ENCODE results near the gene CEP128.

The CEP128 gene

DNA sequence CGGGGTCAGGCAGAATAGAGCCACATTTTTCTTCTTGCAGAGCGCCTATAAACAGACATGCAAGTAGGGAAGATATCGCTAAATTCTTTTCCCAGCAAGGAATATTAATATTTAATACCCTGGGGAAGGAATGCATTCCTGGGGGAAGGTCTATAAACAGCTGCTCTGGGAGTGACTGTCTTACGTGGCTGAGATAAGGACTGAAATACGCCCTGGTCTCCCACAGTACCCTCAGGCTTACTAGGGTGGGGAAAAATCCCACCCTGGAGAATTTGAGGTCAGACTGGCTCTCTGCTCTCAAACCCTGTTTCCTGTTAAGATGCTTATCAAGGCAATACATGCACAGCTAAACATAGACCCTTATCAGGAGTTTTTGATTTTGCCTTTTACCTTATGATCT lies 262.3 kb downstream of the CEP128 start:
- no peak overlapping the region for H3K27ac ChIP-seq (ENCODE audit: low read depth, low read length)
- peaks cover 27% of the 10 kb centered on the region for H3K9me3 ChIP-seq (ENCODE audit: control insufficient read depth, insufficient read depth, low read depth, low read length)
- H3K9ac ChIP-seq (ENCODE audit: low read length): no peak overlapping the region
- no peak overlapping the region for H3K4me3 ChIP-seq (ENCODE audit: low read depth, low read length)
- no peaks in the 10 kb centered on the region for H3K4me1 ChIP-seq (ENCODE audit: control insufficient read depth, insufficient read depth, low read length)
- H3K27me3 ChIP-seq (ENCODE audit: control insufficient read depth, insufficient read depth, low read length): no peaks in the 10 kb centered on the region
- no peaks in the 10 kb centered on the region for H3K36me3 ChIP-seq (ENCODE audit: control insufficient read depth, insufficient read depth, low read length)

DNA sequence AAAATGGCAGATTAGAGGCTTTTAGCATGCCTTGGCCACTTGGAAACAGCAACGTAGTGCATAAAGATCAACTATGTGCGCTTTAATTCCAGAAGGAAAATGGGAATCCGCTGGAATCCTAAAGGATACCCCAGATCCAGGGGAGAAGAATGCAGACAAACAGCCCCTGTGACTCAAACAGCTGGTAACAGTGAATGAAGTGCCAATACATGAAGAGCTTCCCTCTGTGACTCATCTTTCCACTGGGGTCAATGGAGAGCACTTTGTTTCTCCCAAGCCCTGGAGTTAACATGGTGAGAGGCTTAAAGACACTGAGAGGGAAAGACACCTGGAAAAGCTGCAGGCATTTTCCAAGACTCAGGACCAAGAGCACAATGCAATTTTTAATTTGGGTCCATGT lies 263.1 kb downstream of the CEP128 start:
- peaks cover 27% of the 10 kb centered on the region for H3K9me3 ChIP-seq (ENCODE audit: control insufficient read depth, insufficient read depth, low read depth, low read length)

DNA sequence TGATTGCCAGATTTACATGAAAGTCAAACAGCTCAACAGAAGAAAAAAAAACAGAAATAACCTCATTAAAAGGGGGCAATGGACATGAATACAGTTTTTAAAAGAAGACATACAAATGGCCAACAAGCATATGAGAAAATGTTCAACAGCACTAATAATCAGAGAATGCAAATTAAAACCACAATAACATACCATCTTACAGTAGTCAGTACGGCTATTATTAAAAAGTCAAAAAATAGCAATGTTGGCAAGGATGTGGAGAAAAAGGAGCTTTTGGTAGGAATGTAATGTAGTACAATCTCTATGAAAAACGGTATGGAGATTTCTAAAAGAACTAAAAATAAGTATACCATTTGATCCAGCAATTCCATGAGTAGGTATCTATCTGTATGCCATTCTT lies 272.1 kb downstream of the CEP128 start:
- H3K27ac ChIP-seq (ENCODE audit: low read depth, low read length): no peak overlapping the region
- H3K4me1 ChIP-seq (ENCODE audit: control insufficient read depth, insufficient read depth, low read length): peaks cover 7% of the 10 kb centered on the region; the same call in 1 of the 2 replicates
- no peaks in the 10 kb centered on the region for H3K36me3 ChIP-seq (ENCODE audit: control insufficient read depth, insufficient read depth, low read length)

More for the DNA sequence above, 263.1 kb downstream of the CEP128 start:
- Histone ChIP-seq H3K4me1 (ENCODE audit: control insufficient read depth, insufficient read depth, low read length) (no peaks in the 10 kb centered on the region), H3K27me3 (ENCODE audit: control insufficient read depth, insufficient read depth, low read length) (no peaks in the 10 kb centered on the region), H3K9ac (ENCODE audit: low read length) (no peak overlapping the region), H3K36me3 (ENCODE audit: control insufficient read depth, insufficient read depth, low read length) (no peaks in the 10 kb centered on the region), H3K4me3 (ENCODE audit: low read depth, low read length) (no peak overlapping the region), H3K27ac (ENCODE audit: low read depth, low read length) (no peak overlapping the region)

DNA sequence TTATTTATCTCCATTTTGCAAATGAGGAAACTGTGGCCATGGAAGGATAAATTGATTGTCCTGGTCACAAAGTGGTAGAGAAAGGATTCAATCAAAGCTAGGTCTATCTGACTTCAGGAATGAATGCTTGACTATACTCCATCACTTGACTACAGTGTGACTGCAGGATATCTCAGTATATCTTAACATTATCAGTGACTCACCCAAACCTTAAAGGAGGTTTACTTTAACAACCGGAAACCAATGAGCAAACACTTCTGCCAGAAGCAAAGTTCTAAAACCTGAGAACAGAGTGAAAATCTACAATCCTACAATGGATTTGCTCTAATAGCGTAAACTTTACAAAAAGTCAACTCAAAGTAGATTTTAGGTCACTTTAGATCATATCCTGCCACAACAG lies 277.0 kb downstream of the CEP128 start:
- Histone ChIP-seq H3K9ac (ENCODE audit: low read length) (no peak overlapping the region), H3K36me3 (ENCODE audit: control insufficient read depth, insufficient read depth, low read length) (no peaks in the 10 kb centered on the region), H3K27me3 (ENCODE audit: control insufficient read depth, insufficient read depth, low read length) (no peaks in the 10 kb centered on the region), H3K4me1 (ENCODE audit: control insufficient read depth, insufficient read depth, low read length) (peaks cover 12% of the 10 kb centered on the region; the same call in 1 of the 2 replicates), H3K27ac (ENCODE audit: low read depth, low read length) (peak overlapping the region; percentile 1; the same call in 1 of the 2 replicates), H3K4me3 (ENCODE audit: low read depth, low read length) (no peak overlapping the region), H3K9me3 (ENCODE audit: control insufficient read depth, insufficient read depth, low read depth, low read length) (no peaks in the 10 kb centered on the region; the same call in 1 of the 2 replicates)

More for the DNA sequence above, 272.1 kb downstream of the CEP128 start:
- H3K9ac ChIP-seq (ENCODE audit: low read length): no peak overlapping the region
- no peaks in the 10 kb centered on the region for H3K27me3 ChIP-seq (ENCODE audit: control insufficient read depth, insufficient read depth, low read length)
- H3K4me3 ChIP-seq (ENCODE audit: low read depth, low read length): no peak overlapping the region
- H3K9me3 ChIP-seq (ENCODE audit: control insufficient read depth, insufficient read depth, low read depth, low read length): no peaks in the 10 kb centered on the region; the same call in 1 of the 2 replicates

DNA sequence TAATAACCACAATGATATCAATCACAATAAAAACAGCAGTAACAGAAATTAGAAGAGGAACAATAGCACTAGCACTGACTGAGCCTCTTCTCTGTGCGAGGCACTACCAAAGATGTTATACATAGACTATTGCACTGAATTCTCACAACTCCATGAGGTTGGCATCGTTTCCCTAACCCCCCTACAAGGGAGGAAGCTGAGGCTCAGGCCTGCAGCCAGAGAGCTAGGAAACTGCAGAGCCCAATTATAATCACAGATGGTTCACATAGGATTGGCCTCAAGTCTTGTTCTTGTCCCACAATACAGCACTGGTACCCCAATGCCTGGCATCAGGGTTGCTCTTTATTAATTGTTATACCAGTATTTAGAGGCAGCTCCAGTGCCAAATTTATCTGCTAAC lies 278.0 kb downstream of the CEP128 start:
- H3K27me3 ChIP-seq (ENCODE audit: control insufficient read depth, insufficient read depth, low read length): no peaks in the 10 kb centered on the region
- no peak overlapping the region for H3K27ac ChIP-seq (ENCODE audit: low read depth, low read length)
- H3K9ac ChIP-seq (ENCODE audit: low read length): no peak overlapping the region
- H3K4me3 ChIP-seq (ENCODE audit: low read depth, low read length): no peak overlapping the region
- no peaks in the 10 kb centered on the region; the same call in 1 of the 2 replicates for H3K9me3 ChIP-seq (ENCODE audit: control insufficient read depth, insufficient read depth, low read depth, low read length)
- peaks cover 12% of the 10 kb centered on the region; the same call in 1 of the 2 replicates for H3K4me1 ChIP-seq (ENCODE audit: control insufficient read depth, insufficient read depth, low read length)
- no peaks in the 10 kb centered on the region for H3K36me3 ChIP-seq (ENCODE audit: control insufficient read depth, insufficient read depth, low read length)

DNA sequence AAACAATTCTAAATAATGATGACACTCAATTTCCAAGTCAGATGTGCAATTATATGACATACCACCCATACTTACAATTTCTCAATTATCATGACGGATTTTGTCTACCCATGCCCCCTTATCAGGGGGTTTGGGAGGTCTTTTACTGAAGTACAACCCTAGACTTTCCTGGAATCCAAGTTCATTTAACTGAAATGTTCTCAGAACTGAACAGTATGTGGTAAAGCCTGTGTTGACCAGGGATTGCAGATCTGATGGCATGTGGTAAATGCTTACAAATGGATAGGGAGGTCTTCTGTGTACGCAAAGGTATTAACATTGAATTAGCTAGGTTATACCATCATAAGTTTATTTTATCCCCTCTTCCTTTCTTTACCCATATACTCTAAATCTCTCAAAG lies 281.8 kb downstream of the CEP128 start:
- Histone ChIP-seq H3K36me3 (ENCODE audit: control insufficient read depth, insufficient read depth, low read length) (no peaks in the 10 kb centered on the region), H3K9ac (ENCODE audit: low read length) (no peak overlapping the region), H3K4me3 (ENCODE audit: low read depth, low read length) (no peak overlapping the region), H3K27ac (ENCODE audit: low read depth, low read length) (no peak overlapping the region), H3K9me3 (ENCODE audit: control insufficient read depth, insufficient read depth, low read depth, low read length) (no peaks in the 10 kb centered on the region), H3K4me1 (ENCODE audit: control insufficient read depth, insufficient read depth, low read length) (peaks cover 8% of the 10 kb centered on the region; the same call in 1 of the 2 replicates), H3K27me3 (ENCODE audit: control insufficient read depth, insufficient read depth, low read length) (no peaks in the 10 kb centered on the region)

DNA sequence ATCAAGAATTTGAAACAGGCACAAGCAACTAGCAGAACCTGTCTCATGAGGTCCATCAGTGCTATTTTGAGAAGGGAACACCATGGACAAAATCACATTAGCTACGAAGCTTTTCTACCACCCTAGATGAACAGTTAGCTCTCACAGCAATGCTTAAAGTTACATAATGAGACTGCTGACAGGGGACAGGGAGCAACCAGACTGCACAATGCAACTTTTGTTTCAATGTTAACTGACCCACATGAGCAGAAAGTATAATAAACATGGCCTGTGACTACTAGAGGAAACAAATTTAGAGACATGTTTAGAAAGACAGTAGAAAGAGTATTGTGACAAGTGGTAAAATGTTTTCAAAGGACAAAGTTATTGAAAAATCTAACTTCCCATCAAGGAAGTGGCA lies 282.8 kb downstream of the CEP128 start:
- H3K4me1 ChIP-seq (ENCODE audit: control insufficient read depth, insufficient read depth, low read length): no peaks in the 10 kb centered on the region
- H3K27ac ChIP-seq (ENCODE audit: low read depth, low read length): no peak overlapping the region
- H3K27me3 ChIP-seq (ENCODE audit: control insufficient read depth, insufficient read depth, low read length): no peaks in the 10 kb centered on the region
- H3K9ac ChIP-seq (ENCODE audit: low read length): no peak overlapping the region
- H3K4me3 ChIP-seq (ENCODE audit: low read depth, low read length): no peak overlapping the region
- no peaks in the 10 kb centered on the region for H3K36me3 ChIP-seq (ENCODE audit: control insufficient read depth, insufficient read depth, low read length)
- no peaks in the 10 kb centered on the region for H3K9me3 ChIP-seq (ENCODE audit: control insufficient read depth, insufficient read depth, low read depth, low read length)

DNA sequence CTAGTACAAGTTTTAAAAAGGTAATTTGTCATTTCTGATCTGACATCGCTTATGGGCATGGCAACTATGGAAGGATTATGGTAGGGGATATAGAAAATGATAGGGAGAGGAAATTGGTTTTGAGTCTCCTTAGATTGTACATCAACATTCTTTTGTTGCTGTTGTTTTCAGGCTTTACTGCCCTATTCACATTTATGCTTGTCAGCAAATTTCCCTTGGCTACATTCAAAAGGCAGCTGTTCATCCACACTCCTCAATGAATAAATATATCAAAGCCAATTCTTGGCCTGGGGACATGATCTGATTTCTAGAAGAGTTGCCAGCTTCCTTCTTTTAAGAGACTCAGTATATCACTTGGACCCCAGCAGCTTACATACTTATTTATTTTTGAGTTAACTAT lies 283.4 kb downstream of the CEP128 start:
- no peak overlapping the region for H3K9ac ChIP-seq (ENCODE audit: low read length)
- H3K27me3 ChIP-seq (ENCODE audit: control insufficient read depth, insufficient read depth, low read length): no peaks in the 10 kb centered on the region
- no peak overlapping the region for H3K4me3 ChIP-seq (ENCODE audit: low read depth, low read length)
- no peaks in the 10 kb centered on the region for H3K9me3 ChIP-seq (ENCODE audit: control insufficient read depth, insufficient read depth, low read depth, low read length)
- H3K27ac ChIP-seq (ENCODE audit: low read depth, low read length): no peak overlapping the region
- H3K4me1 ChIP-seq (ENCODE audit: control insufficient read depth, insufficient read depth, low read length): no peaks in the 10 kb centered on the region
- no peaks in the 10 kb centered on the region for H3K36me3 ChIP-seq (ENCODE audit: control insufficient read depth, insufficient read depth, low read length)

DNA sequence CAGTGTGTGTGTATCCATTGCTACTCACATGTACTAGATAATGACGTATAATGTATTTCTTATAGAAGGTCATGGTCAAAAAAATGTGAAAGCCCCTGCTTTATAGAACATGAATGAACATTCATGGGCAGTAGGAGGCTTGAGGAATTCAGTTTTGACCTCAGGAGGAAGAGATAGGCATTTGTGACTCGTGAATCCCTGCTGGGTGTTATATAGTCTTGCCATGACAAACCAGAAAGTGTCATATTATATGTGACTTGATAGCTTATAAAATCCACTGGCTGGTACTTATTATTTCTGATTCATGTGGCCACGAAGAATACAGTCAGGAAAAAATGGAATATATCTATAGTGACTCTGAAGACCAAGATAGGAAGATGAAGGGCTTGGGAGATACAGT lies 287.6 kb downstream of the CEP128 start:
- 0 out of 2 replicates have a peak, but pooled peaks cover 3% of the 10 kb centered on the region for H3K9me3 ChIP-seq (ENCODE audit: control insufficient read depth, insufficient read depth, low read depth, low read length)
- no peaks in the 10 kb centered on the region for H3K27me3 ChIP-seq (ENCODE audit: control insufficient read depth, insufficient read depth, low read length)
- no peak overlapping the region for H3K4me3 ChIP-seq (ENCODE audit: low read depth, low read length)
- no peak overlapping the region for H3K27ac ChIP-seq (ENCODE audit: low read depth, low read length)
- H3K4me1 ChIP-seq (ENCODE audit: control insufficient read depth, insufficient read depth, low read length): no peaks in the 10 kb centered on the region
- no peaks in the 10 kb centered on the region for H3K36me3 ChIP-seq (ENCODE audit: control insufficient read depth, insufficient read depth, low read length)
- no peak overlapping the region for H3K9ac ChIP-seq (ENCODE audit: low read length)

DNA sequence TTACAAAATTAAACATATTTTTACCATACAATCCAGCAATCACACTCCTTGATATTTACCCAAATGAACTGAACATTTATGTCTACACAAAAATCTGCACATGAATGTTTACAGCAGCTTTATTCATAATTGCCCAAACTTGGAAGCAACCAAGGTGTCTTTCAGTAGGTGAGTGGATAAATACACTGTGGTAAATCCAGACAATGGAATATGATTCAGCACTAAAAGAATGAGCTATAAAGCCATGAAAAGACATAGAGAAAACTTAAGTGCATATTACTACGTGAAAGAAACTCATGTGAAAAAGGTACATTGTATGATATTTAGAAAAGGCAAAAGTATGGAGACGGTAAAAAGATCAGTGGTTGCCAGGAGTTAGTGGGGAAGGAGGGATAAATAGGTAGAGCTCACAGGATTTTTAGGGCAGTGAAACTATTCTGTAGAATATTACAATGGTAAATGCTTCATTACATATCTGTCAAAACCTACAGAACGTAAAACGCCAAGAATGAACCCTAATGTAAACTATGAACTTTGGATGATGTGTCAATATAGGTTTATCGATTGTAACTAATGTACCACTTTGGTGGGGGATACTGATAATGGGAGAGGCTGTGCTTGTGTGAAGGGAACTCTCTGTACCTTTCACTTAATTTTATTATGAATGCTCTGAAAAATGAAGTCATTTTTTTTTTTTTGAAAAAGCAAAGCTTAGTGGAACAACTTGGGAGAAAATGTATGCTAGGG lies 295.7 kb downstream of the CEP128 start:
- Histone ChIP-seq H3K9me3 (ENCODE audit: control insufficient read depth, insufficient read depth, low read depth, low read length) (no peaks in the 10 kb centered on the region), H3K27me3 (ENCODE audit: control insufficient read depth, insufficient read depth, low read length) (no peaks in the 10 kb centered on the region), H3K27ac (ENCODE audit: low read depth, low read length) (no peak overlapping the region), H3K4me3 (ENCODE audit: low read depth, low read length) (no peak overlapping the region), H3K9ac (ENCODE audit: low read length) (no peak overlapping the region), H3K4me1 (ENCODE audit: control insufficient read depth, insufficient read depth, low read length) (no peaks in the 10 kb centered on the region), H3K36me3 (ENCODE audit: control insufficient read depth, insufficient read depth, low read length) (no peaks in the 10 kb centered on the region)

DNA sequence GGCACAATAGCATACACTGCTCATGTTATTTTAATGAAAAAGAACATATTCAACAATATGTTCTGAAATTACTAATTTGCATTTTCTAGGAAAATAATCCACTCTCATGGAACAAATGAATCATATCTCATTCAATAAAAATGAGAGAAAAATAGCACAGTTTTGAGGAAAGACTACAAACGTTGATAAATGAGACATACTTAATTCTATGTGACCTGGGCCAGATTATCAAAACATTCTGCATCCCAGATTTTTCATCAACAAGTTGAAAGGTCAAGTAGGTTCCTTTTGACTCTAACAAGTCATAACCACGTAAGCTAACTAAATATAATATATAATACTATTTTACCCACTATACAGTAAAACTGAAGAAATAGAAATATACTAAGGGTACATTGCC lies 296.7 kb downstream of the CEP128 start:
- H3K36me3 ChIP-seq (ENCODE audit: control insufficient read depth, insufficient read depth, low read length): no peaks in the 10 kb centered on the region
- H3K9me3 ChIP-seq (ENCODE audit: control insufficient read depth, insufficient read depth, low read depth, low read length): no peaks in the 10 kb centered on the region
- H3K4me3 ChIP-seq (ENCODE audit: low read depth, low read length): no peak overlapping the region

More for the DNA sequence above, 296.7 kb downstream of the CEP128 start:
- Histone ChIP-seq H3K4me1 (ENCODE audit: control insufficient read depth, insufficient read depth, low read length) (no peaks in the 10 kb centered on the region), H3K27me3 (ENCODE audit: control insufficient read depth, insufficient read depth, low read length) (no peaks in the 10 kb centered on the region), H3K9ac (ENCODE audit: low read length) (no peak overlapping the region), H3K27ac (ENCODE audit: low read depth, low read length) (no peak overlapping the region)
